ENCODE results near the gene LAPTM5.
"Not testable (repeated sequence)": the region's sequence is repeated elsewhere in the genome, so short reads cannot be mapped to it uniquely, and the experiment has no call there.

Gene LAPTM5

GRCh38 chr1:30693822-30694221 lies 63.8 kb downstream of the LAPTM5 start:
- no peak for DNase-seq (ENCODE audit: low spot score)

- DNase-seq (ENCODE audit: low spot score), result no peak
These were observed 64.2 kb downstream of the LAPTM5 start for GRCh38 chr1:30693366-30693765.

- DNase-seq (ENCODE audit: low spot score), result no peak
These were observed 64.6 kb downstream of the LAPTM5 start for GRCh38 chr1:30692948-30693301.

DNA sequence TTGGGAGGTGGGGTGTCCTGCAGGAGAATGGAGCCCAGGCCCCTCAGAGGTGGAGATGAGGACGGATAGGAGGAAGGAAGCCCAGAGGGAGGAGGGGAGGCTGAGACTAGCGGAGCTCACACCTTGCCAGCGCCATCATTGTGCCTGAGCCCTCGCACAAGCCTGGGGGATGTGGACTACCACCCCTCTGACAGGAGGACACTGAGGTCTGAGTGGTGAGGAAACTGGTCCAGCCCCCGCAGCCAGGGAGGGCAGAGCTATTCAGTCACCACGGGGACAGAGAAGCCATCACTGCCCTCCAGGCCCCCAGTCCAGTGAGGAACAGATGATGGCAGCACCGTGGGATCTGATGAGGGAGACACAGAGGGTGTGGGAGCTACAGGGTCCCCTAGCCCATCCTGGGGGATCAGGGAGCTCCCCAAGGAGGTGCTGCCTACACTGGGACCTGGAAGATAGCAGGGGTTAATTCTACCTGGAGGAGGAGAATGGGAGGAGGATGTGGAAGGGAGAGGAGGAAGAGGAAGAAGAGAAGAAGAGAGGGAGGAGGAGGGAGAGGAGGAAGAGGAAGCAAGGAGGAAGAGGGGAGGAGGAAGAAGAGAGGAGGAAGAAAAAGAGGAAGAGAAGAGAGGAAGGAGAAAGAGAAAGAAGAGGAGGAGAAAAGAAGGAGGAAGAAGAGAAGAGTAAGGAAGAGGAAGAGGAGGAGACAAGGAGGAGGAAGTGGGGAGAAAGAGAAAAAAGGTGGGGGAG lies 65.2 kb downstream of the LAPTM5 start:
- no peak for DNase-seq (ENCODE audit: low spot score)

DNA sequence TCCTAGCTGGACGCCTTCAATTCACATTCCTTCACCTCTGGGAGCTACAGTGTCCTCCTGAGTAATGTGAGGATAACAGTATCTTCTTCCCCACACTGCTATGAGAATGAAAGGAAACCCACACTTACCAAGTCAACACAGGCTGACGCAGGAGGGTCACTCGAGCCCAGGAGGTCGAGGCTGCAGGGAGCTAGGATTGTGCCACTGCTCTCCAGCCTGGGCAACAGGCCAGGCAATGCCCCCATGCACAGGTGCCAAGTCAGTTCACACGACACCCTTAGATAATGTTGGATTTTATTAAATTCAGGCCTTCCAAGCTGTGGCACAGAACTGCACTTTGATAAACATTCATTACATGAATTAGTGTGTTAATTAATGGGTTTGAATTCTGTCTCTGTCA lies 66.1 kb downstream of the LAPTM5 start:
- peak; percentile 18 for DNase-seq (ENCODE audit: low spot score)

GRCh38 chr1:30689901-30690645 lies 67.5 kb downstream of the LAPTM5 start:
- DNase-seq (ENCODE audit: low spot score), result no peak

DNA sequence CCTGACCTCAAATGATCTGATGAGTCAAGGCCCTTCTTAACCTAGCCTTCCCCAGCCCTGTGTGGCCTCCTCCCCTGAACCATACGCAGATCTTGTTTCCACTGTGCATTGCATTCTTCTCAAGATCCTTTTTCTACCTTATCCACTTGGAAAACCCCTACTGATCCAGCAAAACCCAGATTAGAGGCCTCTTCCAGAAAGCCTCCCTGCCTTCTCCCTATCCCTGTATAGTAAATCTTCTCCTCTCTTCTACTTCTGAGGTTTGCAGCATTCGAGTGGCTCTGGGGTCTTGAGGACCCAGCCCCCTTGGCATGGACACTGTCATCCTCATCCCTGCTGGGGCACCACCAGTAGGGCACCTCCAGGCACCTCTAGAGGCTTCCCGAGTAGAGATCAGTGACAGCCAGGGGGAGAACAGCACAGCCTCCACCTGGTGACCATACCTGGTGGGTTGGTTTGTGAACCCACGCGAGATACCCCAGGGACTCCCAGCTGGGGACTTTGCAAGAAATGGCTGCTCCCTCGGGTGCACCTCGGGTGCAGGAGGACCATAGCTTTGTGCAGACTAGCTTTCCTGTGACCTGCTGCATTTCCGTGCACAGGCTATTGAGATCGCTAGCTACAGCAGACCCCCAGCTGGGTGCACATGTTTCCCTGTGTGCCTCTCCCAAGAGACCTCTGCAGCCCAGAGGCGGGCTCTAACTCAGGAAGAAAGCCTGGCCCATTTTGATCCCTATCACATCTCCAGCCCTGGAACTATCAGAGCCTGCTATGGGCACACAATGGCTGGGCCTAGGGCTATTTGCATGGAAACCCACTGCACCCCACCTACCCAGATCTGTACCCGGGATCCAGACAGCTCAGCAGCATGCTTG lies 68.4 kb downstream of the LAPTM5 start:
- no peak for DNase-seq (ENCODE audit: low spot score)

GRCh38 chr1:30688516-30688915 lies 69.1 kb downstream of the LAPTM5 start:
- DNase-seq (ENCODE audit: low spot score), result not testable (repeated sequence)

GRCh38 chr1:30687886-30688285 lies 69.7 kb downstream of the LAPTM5 start:
- DNase-seq (ENCODE audit: low spot score), result no peak

- DNase-seq (ENCODE audit: low spot score), result no peak
These were observed 71.2 kb downstream of the LAPTM5 start for GRCh38 chr1:30686236-30686935.

GRCh38 chr1:30685796-30686165 lies 71.8 kb downstream of the LAPTM5 start:
- DNase-seq (ENCODE audit: low spot score), result no peak

- DNase-seq (ENCODE audit: low spot score), result no peak
These were observed 72.4 kb downstream of the LAPTM5 start for GRCh38 chr1:30684881-30685795.

DNA sequence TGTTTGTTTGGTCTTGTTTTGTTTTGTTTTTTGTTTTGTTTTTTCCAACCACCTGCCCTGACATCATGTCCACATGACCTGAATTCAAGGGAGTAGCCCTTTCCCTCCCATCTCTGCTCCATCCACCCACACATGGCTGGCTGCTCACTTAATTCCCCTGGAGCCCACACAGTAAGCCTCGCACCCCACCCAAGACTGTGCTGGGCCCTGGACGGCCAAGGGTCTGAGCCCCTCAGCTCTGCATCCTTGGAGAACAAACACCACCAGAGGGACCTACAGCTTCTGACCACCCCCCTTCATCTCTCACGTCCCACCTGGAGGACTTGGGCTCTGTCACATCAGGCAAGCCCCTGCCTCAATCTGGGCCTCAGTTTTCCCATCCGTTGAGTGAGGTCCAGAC lies 73.3 kb downstream of the LAPTM5 start:
- DNase-seq (ENCODE audit: low spot score), result no peak

GRCh38 chr1:30683699-30684098 lies 73.9 kb downstream of the LAPTM5 start:
- no peak for DNase-seq (ENCODE audit: low spot score)
